ENCODE measurements around the gene ENKD1.

Gene ENKD1

DNA sequence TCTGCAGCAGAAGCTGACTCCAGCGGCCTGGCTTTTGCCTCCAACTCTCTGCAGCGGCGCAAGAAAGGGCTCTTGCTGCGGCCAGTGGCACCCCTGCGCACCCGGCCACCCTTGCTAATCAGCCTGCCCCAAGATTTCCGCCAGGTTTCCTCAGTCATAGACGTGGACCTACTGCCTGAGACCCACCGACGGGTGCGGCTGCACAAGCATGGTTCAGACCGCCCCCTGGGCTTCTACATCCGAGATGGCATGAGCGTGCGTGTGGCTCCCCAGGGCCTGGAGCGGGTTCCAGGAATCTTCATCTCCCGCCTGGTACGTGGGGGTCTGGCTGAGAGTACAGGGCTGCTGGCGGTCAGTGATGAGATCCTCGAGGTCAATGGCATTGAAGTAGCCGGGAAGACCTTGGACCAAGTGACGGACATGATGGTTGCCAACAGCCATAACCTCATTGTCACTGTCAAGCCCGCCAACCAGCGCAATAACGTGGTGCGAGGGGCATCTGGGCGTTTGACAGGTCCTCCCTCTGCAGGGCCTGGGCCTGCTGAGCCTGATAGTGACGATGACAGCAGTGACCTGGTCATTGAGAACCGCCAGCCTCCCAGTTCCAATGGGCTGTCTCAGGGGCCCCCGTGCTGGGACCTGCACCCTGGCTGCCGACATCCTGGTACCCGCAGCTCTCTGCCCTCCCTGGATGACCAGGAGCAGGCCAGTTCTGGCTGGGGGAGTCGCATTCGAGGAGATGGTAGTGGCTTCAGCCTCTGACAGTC, 4.5 kb downstream of the ENKD1 start:
- no peak for DNase-seq

DNA sequence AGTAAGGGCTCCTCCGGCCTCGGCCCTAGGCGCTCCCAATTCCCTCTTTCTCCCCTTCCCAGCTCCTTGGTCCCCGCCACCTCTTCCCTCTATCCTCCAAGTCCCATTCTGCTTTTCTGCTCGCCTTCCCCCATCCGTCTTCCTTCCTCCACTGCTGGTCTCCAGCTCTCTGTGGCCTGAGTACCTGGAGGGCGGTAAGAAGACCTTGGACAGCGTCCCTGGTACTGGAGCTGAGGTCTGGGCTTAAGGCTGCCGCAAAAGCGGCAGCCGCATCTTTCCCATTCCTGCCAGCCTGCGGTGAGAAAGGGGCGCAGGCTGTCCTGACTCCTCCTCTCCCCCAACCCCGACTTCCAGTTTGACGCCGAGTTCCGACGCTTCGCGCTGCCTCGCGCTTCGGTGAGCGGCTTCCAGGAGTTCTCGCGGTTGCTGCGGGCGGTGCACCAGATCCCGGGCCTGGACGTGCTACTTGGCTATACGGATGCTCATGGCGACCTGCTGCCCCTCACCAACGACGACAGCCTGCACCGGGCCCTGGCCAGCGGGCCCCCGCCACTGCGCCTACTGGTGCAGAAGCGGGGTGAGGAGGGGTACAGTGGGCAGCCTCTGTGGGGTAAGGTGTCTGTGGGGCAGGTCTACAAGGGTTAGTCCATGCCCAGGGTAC, 5.3 kb downstream of the ENKD1 start:
- no peak for DNase-seq

GRCh38 chr16:67660564-67661028, 6.0 kb downstream of the ENKD1 start, which contains the start of gene PARD6A:
Gene PARD6A, plus strand, starts transcription at chr16:67660960. Its CDS starts 79 bp downstream, at chr16:67661039.
- DNase-seq = peak; percentile 94

DNA sequence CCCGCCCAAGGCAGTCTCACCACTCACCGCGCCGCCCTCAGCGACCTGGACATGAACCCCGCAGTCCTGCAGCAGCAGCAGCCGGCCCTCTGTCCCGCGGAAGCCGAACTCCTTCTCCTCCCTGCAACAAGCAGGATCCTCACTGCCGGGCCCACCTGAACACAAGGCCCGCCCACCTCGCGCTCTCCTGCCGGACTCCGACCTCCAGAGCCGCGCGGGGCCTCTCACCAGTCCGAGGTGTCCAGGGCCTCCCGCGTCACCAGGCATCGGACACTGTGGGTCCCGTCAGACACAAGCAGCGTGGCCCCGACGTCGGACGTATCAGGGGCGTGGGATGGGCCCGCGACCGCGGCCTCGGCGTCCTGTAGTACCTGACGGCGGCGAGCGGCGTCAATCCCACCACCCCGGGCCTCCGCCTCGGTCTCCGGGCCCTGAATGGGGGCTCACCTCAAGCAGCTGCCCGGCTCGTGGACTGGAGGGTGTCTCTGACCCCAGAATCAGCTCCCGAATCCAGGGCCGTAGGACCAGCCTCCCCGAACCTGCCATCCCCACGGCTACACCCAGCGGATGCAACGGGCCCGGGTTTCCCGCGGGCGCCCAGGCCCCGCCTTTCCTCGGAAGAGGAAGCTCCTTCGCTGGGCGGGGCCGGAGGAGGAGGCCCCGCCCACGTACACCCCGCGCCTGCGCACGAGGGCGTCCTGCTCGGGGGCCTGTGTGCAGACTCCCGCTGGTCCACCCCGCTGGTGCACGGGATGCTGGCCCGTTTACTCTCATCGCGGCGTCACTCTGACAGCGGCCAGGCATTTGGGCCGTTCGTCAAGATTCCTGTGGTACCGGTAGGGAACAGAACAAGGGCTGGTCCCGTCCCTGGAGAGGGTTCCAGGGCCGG, 6.6 kb downstream of the ENKD1 start, which contains the start of gene ACD:
TSS of gene ACD (minus strand) at position 586 of the 889 bp plus-strand sequence. CDS start at position 546, 40 bp downstream.
- DNase-seq = peak; percentile 87

DNA sequence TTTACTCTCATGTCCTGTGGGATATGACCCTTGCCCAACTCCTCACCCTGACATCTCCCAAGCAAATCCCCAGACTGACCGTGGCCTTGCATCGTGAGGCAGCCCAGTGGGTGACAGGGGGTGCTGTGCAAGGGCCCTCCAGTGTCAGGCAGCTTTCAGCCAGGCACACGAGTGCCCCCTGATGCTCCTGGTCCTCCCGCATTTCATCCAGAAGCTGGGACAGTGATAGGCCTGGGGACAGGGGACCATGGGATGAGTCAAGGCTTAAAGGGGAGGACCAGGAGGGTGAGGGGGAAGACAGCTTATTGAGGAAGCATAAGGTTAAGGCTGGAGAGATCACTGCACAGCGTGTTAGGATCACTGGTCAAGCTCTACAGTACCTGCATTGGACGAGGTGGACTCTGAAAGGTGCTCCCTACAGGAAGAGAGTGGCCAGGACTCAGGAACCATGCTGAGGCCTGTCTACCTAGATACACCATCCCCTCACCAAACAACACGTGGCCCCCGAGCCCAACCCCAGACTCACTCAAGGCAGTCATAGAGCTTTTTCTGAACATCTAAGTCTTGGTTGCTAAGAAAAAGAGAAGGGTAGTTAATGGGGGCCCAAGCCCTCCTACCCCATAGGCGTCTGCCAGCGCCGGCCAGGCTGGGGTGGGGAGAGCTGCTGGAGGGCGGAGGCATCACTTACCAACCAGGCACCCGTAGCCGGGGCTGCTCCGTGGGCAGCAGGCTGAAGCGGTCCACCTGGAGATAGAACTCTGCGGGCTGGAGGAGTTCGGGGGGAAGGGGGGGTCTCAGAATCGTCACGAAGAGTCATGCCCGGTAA, 7.5 kb downstream of the ENKD1 start:
- DNase-seq = no peak

DNA sequence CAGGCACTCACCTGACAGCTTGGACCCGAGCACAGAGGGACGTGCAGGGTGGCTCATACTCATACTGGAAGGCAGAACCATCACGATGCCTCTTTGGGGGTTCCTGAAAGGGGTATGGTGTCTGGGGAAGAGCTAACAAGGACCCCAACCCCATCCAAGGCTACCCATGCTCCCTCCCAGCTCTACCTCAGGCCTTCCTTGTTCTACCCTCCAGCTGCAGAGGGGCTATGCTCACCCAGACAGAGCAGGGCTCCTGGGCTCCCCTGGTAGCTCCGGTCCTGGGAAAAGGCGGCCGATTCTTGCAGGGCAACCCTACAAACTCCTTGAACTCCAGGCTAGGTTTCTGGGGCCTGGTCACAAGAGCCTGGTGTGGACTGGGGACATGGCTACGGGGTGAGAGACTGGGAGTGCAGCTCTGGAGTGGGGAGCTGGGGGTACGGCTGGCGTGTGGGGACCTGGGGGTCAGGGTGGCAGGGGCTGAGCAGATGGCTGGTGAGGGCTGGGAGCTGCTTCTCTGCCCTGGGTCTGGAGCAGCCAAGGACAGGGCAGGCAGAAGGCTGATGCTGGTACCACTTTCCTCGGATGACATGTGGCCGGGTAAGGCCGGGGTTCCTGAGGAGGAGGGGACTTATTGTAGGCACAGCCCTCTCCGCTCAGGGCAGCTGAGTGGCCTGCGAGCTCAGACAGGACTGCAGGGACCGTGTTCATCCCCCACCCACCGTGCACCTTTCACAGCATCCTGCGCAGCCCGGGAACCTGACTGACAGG, 8.6 kb downstream of the ENKD1 start:
- no peak for DNase-seq

DNA sequence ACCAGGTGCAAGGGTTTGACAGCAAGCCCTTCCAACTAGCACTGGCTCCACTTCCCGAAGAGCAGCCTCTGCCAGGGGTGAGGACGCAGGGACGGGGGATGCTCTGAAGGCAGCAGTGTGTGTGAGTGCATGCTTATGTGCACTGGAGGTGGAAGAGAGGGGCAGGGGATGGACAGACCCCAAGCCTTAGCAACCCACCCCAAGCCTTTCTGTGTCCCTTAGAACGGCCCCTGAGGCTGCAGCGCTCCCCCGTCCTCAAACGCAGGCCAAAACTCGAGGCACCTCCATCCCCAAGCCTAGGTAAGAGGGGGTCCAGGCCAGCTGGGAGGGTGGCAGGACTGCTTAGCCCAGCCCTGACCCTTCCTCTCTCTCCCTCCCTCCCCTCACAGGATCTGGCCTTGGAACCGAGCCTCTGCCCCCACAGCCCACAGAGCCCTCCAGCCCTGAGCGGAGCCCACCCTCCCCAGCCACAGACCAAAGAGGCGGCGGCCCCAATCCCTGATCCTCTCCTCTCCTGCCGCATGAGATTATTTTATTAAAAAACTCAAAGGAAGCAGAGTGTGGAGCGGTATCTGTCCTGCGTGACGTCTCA, 9.4 kb downstream of the ENKD1 start:
- DNase-seq = no peak

DNA sequence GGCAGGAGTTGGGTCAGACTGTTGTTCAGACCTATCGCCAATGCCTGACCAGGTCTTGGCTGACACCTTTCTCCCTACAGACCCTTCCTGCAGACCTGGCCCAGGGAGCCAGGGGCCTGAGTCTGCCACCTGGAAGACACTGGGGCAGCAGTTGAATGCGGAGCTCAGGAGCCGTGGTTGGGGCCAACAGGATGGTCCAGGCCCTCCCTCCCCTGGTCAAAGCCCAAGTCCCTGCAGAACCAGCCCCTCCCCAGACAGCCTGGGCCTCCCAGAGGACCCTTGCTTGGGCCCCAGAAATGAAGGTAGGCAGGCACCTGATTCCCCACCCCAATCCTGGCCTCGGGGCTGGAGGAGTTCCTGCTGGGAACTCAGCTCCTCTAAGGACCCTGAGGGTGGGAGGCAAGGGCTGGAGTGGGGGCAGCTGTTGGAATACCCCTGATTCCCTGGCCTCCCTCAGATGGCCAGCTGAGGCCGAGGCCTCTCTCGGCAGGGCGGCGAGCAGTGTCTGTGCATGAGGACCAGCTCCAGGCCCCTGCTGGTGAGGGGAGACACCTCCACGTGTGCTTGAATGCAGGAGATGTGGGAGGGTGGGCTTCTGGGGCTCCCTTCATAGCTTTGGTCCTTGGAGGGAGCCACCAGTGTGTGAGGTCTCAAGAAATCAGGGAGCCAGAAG, 10.1 kb downstream of the ENKD1 start:
- DNase-seq = no peak

GRCh38 chr16:67655363-67655762, 11.2 kb downstream of the ENKD1 start:
- DNase-seq = no peak

GRCh38 chr16:67654403-67654911, 12.1 kb downstream of the ENKD1 start:
- no peak for DNase-seq

DNA sequence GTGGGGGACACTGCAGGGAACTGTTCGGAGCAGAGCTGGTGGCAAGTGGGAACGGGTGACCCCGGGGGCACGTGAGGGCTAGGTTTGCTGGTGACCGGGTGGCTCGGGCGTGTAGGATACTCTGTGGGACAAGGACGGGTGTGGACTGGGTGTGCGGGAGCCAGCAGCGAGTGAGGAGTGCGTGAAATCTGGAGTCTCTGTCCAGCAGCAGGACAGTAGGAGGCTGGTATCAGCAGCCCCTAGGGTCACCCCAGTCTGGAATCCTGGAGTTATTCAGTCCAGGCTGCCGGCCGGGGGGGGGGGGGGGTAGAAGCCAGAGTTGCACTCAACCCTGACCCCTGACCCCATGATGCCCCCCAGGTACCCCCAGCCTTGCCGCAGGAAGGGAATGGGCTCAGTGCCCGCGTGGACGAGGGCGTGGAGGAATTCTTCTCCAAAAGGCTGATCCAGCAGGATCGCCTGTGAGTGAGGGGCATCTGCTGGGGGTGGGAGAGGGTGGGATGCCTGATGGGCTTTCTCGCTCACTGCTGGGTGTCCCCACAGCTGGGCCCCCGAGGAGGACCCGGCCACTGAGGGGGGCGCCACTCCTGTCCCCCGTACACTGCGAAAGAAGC, 12.7 kb downstream of the ENKD1 start:
- DNase-seq = no peak

- DNase-seq = no peak
Measured at GRCh38 chr16:67653128-67653788, 13.3 kb downstream of the ENKD1 start.

DNA sequence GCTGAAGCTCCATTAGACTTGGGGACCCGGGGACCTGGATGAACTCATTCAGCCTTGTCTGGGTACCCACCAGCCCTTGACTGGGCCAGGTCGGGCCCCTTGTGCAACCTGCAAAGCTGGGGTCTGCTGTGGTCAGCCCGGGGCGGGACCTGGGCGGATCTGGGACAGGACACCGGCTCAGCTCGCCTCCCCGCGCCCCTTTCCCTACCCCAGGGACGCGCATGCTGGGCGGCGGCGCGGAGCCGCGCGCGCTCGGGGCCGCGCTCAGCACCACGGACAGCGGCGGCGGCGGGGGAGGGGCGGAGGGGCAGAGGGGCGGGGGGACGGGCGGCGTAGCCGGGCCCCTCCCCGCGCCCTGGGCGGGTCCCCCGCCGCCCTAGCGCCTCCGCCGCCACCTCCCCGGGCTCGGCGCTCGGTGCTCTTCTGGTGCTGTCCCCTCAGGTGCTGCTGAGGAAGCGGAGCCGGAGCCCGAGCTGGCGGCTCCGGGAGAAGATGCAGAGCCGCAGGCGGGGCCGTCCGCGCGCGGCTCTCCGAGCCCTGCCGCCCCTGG, 13.9 kb downstream of the ENKD1 start:
- DNase-seq = peak; percentile 26

DNA sequence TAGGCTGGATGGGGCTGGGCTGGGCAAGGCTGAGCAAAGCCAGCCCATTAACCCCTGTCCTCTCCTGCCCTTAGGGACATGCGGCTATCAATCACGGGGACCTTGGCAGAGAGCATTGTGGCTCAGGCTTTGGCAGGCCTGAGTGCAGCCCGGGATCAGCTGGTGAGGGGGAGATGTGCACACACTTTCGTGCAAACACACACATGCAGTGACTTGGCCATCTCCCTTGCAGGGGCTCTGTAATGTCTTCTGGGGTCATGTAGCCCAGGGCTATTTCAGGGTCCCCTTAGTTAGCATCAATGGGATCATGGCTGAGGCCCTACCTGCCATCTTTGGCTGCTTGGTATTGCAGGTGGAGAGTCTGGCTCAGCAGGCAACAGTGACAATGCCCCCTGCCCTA, 14.7 kb downstream of the ENKD1 start:
- no peak for DNase-seq

DNA sequence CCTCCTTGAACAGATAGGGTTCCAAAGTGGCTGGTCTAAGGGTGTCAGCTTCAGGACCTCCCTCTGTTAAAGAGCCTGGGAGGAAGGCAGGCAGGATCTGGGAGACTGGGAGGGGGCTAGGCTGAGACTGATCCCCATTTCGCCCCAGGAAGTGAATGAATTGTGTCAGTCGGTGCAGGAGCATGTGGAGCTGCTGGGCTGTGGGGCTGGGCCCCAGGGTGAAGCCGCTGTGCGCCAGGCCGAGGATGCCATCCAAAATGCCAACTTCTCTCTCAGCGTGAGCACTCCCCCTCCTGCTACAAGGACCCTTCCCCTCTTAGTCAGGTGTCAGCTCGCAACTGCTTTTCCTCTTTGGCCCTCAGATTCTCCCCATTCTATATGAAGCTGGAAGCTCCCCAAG, 15.5 kb downstream of the ENKD1 start:
- no peak for DNase-seq

DNA sequence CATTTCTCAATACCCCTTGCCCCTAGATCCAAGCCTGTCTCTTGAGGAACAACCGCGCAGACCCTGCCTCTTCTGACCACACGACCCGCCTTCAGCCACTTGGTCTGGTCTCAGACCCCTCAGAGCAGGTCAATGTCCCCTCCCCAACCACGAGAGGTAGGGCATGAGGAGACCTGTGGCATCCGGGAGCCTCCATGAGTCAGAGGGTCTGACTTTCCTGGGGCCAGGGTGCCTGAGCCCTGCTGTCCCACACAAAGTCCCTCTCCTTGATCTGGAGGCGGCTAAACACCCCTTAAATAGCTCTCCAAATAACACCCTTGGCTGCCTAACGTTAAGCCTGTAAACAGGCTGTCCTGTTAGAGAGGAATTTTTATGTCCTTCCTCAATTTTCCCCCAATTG, 16.5 kb downstream of the ENKD1 start:
- DNase-seq = no peak

DNA sequence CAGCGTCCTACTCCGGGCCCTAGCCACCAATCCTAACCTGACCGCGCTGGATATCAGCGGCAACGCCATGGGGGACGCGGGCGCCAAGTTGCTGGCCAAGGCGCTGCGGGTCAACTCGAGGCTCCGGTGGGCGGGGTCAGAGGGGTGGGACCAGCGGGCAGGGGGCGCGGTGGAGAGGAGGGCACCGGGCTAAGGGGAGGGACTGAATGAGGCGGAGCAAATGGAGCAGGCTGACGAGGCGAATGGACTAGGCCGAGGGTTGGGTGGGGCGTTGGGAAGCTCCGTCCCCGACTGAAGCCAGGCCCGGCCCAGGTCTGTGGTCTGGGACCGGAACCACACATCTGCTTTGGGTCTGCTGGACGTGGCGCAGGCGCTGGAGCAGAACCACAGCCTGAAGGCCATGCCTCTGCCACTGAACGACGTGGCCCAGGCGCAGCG, 17.0 kb downstream of the ENKD1 start:
- no peak for DNase-seq

DNA sequence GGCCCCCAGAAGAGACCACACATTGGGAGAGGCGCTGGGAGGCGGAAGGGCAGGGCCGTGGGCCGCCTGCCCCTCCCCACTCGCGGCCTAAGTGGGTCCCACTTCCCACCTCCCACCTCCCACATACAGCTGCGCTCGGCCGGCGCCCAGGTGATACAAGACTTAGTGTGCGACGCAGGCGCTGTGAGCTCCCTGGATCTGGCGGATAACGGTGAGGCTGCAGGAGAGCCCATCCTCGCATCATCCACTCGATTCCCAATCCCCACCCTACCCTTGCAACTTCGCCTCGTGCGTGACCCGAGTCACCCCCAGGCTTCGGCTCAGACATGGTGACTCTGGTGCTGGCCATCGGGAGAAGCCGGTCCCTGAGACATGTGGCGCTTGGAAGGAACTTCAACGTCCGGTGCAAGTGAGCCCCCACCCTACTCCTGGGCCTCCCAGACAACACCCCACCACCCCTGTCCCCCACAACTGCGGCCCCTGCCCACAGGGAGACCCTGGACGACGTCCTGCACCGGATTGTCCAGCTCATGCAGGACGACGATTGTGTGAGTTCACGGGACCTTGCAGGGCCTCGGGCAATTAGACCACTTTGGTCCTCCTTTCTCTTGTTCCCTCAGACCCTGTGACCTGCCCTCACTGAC, 17.7 kb downstream of the ENKD1 start:
- DNase-seq = no peak

Data from NCI-H2171 treated with DMSO at 0.1 percent for 48 hours (cell line).